DND-41 (cell line): Measurements from ENCODE around the gene HEG1.

Source experiments
- EZH2 ChIP-seq: IDR thresholded peaks from 3 replicates; pipeline ENCODE4 v1.6.1; 2012; ENCODE audit warnings: borderline replicate concordance, low read depth, mild to moderate bottlenecking, moderate library complexity, low read length, inconsistent platforms; ENCODE audit not compliant: severe bottlenecking
- TF ChIP-seq, protein P1 (sequence below): IDR thresholded peaks from 2 replicates; pipeline ENCODE4 v1.5.1; 2012; ENCODE audit warnings: borderline replicate concordance, low read length, moderate library complexity, mild to moderate bottlenecking; ENCODE audit not compliant: poor library complexity, severe bottlenecking; ENCODE audit errors: extremely low read depth

DNA sequence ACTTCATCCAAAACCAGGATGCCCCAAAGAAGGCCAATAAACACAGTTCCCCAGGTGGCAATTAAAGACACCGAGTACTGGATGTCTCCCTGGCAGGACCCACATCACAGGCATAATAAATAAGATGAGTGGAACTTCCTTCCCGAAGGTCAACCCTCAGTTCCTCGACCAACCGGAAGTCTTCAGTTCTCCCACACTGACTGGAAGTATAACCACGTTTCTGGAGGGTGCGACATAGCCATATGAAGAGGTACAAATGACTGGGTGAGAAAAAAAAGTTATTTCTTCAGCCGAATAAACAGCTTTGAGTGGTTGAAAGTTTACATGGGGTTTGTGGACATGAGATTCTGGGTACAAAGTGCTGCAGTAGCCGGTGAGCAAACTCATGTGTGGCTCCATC is 86.6 kb downstream of the HEG1 start:
- TF ChIP-seq EZH2 = no peak
- TF ChIP-seq, protein P1, sequence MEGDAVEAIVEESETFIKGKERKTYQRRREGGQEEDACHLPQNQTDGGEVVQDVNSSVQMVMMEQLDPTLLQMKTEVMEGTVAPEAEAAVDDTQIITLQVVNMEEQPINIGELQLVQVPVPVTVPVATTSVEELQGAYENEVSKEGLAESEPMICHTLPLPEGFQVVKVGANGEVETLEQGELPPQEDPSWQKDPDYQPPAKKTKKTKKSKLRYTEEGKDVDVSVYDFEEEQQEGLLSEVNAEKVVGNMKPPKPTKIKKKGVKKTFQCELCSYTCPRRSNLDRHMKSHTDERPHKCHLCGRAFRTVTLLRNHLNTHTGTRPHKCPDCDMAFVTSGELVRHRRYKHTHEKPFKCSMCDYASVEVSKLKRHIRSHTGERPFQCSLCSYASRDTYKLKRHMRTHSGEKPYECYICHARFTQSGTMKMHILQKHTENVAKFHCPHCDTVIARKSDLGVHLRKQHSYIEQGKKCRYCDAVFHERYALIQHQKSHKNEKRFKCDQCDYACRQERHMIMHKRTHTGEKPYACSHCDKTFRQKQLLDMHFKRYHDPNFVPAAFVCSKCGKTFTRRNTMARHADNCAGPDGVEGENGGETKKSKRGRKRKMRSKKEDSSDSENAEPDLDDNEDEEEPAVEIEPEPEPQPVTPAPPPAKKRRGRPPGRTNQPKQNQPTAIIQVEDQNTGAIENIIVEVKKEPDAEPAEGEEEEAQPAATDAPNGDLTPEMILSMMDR = no peak
